HepG2 (cell line): Measurements from ENCODE around the gene DCPS. TPM values are rescaled to one million over a fixed set of nuclear protein-coding genes. Genes with fewer than 3 reads are reported as not detected.

Source experiments
- ARNT2 ChIP-seq: sonication (generic); formaldehyde crosslinking; IDR thresholded peaks from 2 replicates; pipeline ENCODE4 v1.8.0; 2022; ENCODE audit warnings: mild to moderate bottlenecking, low read depth, missing genetic modification reagents, moderate library complexity
- ATF7-NPFF ChIP-seq: sonication (generic); formaldehyde crosslinking; IDR thresholded peaks from 2 replicates; pipeline ENCODE4 v1.8.1; 2023; ENCODE audit warnings: mild to moderate bottlenecking, low read depth, missing genetic modification reagents, moderate library complexity
- FOXA1 ChIP-seq, 2 experiments: fragments of 450-650 bp in 1 of 2; sonication (generic) in 1 of 2; formaldehyde crosslinking in 1 of 2; IDR thresholded peaks; 2 replicates each; pipeline versions ENCODE4 v1.4.0 to v1.6.1; 2016 to 2020; ENCODE audit warnings: missing genetic modification reagents in 1 of 2
- NFATC3 ChIP-seq: sonication (generic); formaldehyde crosslinking; IDR thresholded peaks from 2 replicates; pipeline ENCODE4 v1.5.1; 2020; ENCODE audit warnings: mild to moderate bottlenecking, missing genetic modification reagents
- SMAD3 ChIP-seq: sonication (generic); formaldehyde crosslinking; IDR thresholded peaks from 2 replicates; pipeline ENCODE4 v1.4.0; 2020; ENCODE audit warnings: missing genetic modification reagents
- SOX13 ChIP-seq, 3 experiments: fragments of 450-650 bp in 1 of 3; sonication (generic) in 1 of 3; formaldehyde crosslinking in 1 of 3; IDR thresholded peaks in 2 of 3; conservative IDR thresholded peaks in 1 of 3; 2 replicates each; pipeline versions ENCODE4 v1.5.0 to v1.6.1; 2016 to 2020; ENCODE audit warnings: antibody characterized with exemption in 1 of 3, mild to moderate bottlenecking in 1 of 3, missing compliant biosample characterization in 1 of 3, missing genetic modification reagents in 1 of 3, moderate library complexity in 1 of 3
- THYN1 ChIP-seq: sonication (generic); formaldehyde crosslinking; IDR thresholded peaks from 2 replicates; pipeline ENCODE4 v1.8.1; 2023; ENCODE audit warnings: low read depth, mild to moderate bottlenecking, moderate library complexity, missing genetic modification reagents, borderline replicate concordance
- ZBTB7A ChIP-seq: sonication (generic); formaldehyde crosslinking; IDR thresholded peaks from 2 replicates; pipeline ENCODE4 v1.8.0; 2022; ENCODE audit warnings: mild to moderate bottlenecking, missing genetic modification reagents
- ZFP41 ChIP-seq: sonication (generic); formaldehyde crosslinking; IDR thresholded peaks from 2 replicates; pipeline ENCODE4 v1.4.0; 2020; ENCODE audit warnings: mild to moderate bottlenecking, missing genetic modification reagents, borderline replicate concordance
- ZNF224 ChIP-seq: sonication (generic); formaldehyde crosslinking; IDR thresholded peaks from 2 replicates; pipeline ENCODE4 v1.5.0; 2020; ENCODE audit warnings: mild to moderate bottlenecking, missing genetic modification reagents
- ZNF230 ChIP-seq: sonication (generic); formaldehyde crosslinking; IDR thresholded peaks from 2 replicates; pipeline ENCODE4 v1.4.0; 2020; ENCODE audit warnings: mild to moderate bottlenecking, missing genetic modification reagents
- ZNF235 ChIP-seq: sonication (generic); formaldehyde crosslinking; IDR thresholded peaks from 2 replicates; pipeline ENCODE4 v1.8.1; 2023; ENCODE audit warnings: mild to moderate bottlenecking, missing genetic modification reagents, borderline replicate concordance
- ZNF256 ChIP-seq: sonication (generic); formaldehyde crosslinking; conservative IDR thresholded peaks from 2 replicates; pipeline ENCODE4 v1.4.0; 2020; ENCODE audit warnings: missing genetic modification reagents
- ZNF331 ChIP-seq: sonication (generic); formaldehyde crosslinking; IDR thresholded peaks from 2 replicates; pipeline ENCODE4 v1.4.0; 2020; ENCODE audit warnings: missing genetic modification reagents
- ZNF446 ChIP-seq: sonication (generic); formaldehyde crosslinking; IDR thresholded peaks from 2 replicates; pipeline ENCODE4 v1.5.0; 2020; ENCODE audit warnings: mild to moderate bottlenecking, missing genetic modification reagents
- ZNF891 ChIP-seq: sonication (generic); formaldehyde crosslinking; IDR thresholded peaks from 2 replicates; pipeline ENCODE4 v1.5.0; 2020; ENCODE audit warnings: mild to moderate bottlenecking, missing genetic modification reagents
- polyA plus RNA-seq, 8 experiments: library from polyadenylated mRNA; depleted of rRNA in 3 of 8; stranded (reverse) in 7 of 8; unstranded in 1 of 8; fragments of >200 nt; fragmentation: Illumina TruSeq in 4 of 8; extraction: Trizol in 4 of 8; gene quantifications; 2 replicates each; pipeline versions ENCODE4 v1.2.1 to v1.2.3, GENCODE V29; 2011 to 2016; ENCODE audit warnings: low read depth in 4 of 8, missing spikeins in 1 of 8, mixed read lengths in 1 of 8; ENCODE audit not compliant: insufficient read depth in 1 of 8
- total RNA-seq, 5 experiments: library from RNA; depleted of rRNA; stranded (reverse); fragments of >200 nt; fragmentation: Illumina TruSeq; extraction: Trizol; gene quantifications; 2 replicates each; pipeline ENCODE4 v1.2.3, GENCODE V29; 2016; ENCODE audit warnings: low read depth in 1 of 5
- TF ChIP-seq, protein P1 (sequence below): sonication (generic); formaldehyde crosslinking; IDR thresholded peaks from 2 replicates; pipeline ENCODE4 v1.8.0; 2022; ENCODE audit warnings: mild to moderate bottlenecking, missing genetic modification reagents
- TF ChIP-seq, protein P2 (sequence below): sonication (generic); formaldehyde crosslinking; IDR thresholded peaks from 2 replicates; pipeline ENCODE4 v1.5.0; 2020; ENCODE audit warnings: missing genetic modification reagents, mild to moderate bottlenecking, borderline replicate concordance
- TF ChIP-seq, protein P3 (sequence below): sonication (generic); formaldehyde crosslinking; IDR thresholded peaks from 2 replicates; pipeline ENCODE4 v1.5.0; 2020; ENCODE audit warnings: mild to moderate bottlenecking, missing genetic modification reagents
- TF ChIP-seq, protein P4 (sequence below): sonication (generic); formaldehyde crosslinking; IDR thresholded peaks from 2 replicates; pipeline ENCODE4 v1.4.0; 2020; ENCODE audit warnings: missing genetic modification reagents, borderline replicate concordance
- TF ChIP-seq, protein P5 (sequence below): IDR thresholded peaks from 2 replicates; pipeline ENCODE4 v1.6.1; 2012; ENCODE audit warnings: inconsistent platforms

Gene DCPS
- total and polyA plus RNA-seq, 2 of the 13 experiments (the other 11 are each of a cell fraction or from before 2014, with no cell fraction given): 21.9 to 22.5 TPM

DNA sequence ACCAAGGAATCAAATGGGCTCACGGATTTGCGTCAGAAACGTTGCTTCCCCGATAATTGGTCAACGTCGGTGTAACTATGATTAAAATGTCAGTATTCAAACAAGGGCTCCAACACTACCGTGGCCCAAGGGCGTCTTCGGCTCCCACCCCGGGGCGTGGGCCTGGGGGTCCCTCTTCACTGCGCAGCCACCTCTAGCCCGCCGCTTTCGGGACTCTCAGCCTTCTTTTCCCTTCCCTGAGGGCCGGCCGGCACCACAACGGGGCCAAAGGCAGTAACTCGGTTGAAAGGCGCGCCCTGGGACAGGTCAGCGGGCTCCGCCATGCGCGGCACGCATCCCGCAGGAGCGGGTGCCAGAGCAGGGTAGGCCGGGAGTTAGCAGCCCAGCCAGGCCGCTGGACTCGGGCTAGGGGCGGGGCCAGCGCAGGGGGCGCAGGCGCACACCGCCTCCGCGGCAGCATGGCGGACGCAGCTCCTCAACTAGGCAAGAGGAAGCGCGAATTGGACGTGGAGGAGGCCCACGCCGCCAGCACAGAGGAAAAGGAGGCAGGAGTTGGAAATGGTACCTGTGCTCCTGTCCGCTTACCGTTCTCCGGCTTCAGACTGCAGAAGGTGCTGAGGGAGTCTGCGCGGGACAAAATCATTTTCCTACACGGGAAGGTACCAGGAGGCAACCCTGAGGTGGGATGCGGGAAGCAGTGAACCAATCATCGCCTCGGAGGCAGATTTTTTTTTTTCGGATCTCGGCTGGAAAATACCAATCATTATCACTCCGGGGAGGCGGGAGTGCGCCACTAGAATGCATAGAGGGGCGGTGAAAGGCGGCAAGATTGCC lies at the start of gene DCPS (continued):
- TF ChIP-seq, protein P1, sequence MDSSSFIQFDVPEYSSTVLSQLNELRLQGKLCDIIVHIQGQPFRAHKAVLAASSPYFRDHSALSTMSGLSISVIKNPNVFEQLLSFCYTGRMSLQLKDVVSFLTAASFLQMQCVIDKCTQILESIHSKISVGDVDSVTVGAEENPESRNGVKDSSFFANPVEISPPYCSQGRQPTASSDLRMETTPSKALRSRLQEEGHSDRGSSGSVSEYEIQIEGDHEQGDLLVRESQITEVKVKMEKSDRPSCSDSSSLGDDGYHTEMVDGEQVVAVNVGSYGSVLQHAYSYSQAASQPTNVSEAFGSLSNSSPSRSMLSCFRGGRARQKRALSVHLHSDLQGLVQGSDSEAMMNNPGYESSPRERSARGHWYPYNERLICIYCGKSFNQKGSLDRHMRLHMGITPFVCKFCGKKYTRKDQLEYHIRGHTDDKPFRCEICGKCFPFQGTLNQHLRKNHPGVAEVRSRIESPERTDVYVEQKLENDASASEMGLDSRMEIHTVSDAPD: 0 out of 2 replicates have a peak, but pooled peaks have one; percentile 60
- peak; percentile 72; the same call in 1 of the 2 replicates for TF ChIP-seq ZBTB7A
- no peak for TF ChIP-seq THYN1 (CRISPR knock-in tag)
- peak; percentile 79 for TF ChIP-seq ZNF256
- TF ChIP-seq, protein P2, sequence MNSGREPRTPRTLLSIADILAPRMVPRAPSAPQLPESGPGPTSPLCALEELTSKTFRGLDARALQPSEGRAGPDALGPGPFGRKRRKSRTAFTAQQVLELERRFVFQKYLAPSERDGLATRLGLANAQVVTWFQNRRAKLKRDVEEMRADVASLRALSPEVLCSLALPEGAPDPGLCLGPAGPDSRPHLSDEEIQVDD (CRISPR knock-in tag): peak; percentile 94; the same call in 1 of the 2 replicates
- peak; percentile 67; the same call in 1 of the 2 replicates for TF ChIP-seq ZNF230
- peak; percentile 47; the same call in 1 of the 2 replicates for TF ChIP-seq SMAD3
- TF ChIP-seq ATF7-NPFF (CRISPR knock-in tag): peak; percentile 81
- TF ChIP-seq, protein P3, sequence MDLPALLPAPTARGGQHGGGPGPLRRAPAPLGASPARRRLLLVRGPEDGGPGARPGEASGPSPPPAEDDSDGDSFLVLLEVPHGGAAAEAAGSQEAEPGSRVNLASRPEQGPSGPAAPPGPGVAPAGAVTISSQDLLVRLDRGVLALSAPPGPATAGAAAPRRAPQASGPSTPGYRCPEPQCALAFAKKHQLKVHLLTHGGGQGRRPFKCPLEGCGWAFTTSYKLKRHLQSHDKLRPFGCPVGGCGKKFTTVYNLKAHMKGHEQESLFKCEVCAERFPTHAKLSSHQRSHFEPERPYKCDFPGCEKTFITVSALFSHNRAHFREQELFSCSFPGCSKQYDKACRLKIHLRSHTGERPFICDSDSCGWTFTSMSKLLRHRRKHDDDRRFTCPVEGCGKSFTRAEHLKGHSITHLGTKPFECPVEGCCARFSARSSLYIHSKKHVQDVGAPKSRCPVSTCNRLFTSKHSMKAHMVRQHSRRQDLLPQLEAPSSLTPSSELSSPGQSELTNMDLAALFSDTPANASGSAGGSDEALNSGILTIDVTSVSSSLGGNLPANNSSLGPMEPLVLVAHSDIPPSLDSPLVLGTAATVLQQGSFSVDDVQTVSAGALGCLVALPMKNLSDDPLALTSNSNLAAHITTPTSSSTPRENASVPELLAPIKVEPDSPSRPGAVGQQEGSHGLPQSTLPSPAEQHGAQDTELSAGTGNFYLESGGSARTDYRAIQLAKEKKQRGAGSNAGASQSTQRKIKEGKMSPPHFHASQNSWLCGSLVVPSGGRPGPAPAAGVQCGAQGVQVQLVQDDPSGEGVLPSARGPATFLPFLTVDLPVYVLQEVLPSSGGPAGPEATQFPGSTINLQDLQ: no peak
- TF ChIP-seq NFATC3: 0 out of 2 replicates have a peak, but pooled peaks have one; percentile 51
- peak; percentile 81 for TF ChIP-seq ZNF331 (CRISPR knock-in tag)
- peak; percentile 84 for TF ChIP-seq ZNF235 (CRISPR knock-in tag)
- TF ChIP-seq ZNF891 (CRISPR knock-in tag): peak; percentile 79
- TF ChIP-seq ZNF224: no peak
- TF ChIP-seq SOX13 (IDR thresholded peaks at IDR 0.05): no peak
- TF ChIP-seq SOX13 (CRISPR knock-in tag; conservative IDR thresholded peaks at IDR 0.05 in 1 of 2, IDR thresholded peaks at IDR 0.05 in 1 of 2): peak in 1 of 2 experiments; percentile 42; a peak in 2 of 4 replicates
- TF ChIP-seq ARNT2 (CRISPR knock-in tag): peak; percentile 84
- no peak; the same call in 1 of the 2 replicates for TF ChIP-seq ZFP41 (CRISPR knock-in tag)
- no peak for TF ChIP-seq ZNF446
- TF ChIP-seq FOXA1 (IDR thresholded peaks at IDR 0.05): no peak
- TF ChIP-seq FOXA1 (CRISPR knock-in tag; IDR thresholded peaks at IDR 0.05): 0 out of 2 replicates have a peak, but pooled peaks have one; percentile 33
- TF ChIP-seq, protein P4, sequence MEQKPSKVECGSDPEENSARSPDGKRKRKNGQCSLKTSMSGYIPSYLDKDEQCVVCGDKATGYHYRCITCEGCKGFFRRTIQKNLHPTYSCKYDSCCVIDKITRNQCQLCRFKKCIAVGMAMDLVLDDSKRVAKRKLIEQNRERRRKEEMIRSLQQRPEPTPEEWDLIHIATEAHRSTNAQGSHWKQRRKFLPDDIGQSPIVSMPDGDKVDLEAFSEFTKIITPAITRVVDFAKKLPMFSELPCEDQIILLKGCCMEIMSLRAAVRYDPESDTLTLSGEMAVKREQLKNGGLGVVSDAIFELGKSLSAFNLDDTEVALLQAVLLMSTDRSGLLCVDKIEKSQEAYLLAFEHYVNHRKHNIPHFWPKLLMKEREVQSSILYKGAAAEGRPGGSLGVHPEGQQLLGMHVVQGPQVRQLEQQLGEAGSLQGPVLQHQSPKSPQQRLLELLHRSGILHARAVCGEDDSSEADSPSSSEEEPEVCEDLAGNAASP (CRISPR knock-in tag): peak; percentile 51; the same call in 1 of the 2 replicates
- TF ChIP-seq, protein P5, sequence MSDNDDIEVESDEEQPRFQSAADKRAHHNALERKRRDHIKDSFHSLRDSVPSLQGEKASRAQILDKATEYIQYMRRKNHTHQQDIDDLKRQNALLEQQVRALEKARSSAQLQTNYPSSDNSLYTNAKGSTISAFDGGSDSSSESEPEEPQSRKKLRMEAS: peak; percentile 94
